ENCODE data around the gene ALG12. TPM values are rescaled to one million over a fixed set of nuclear protein-coding genes. Genes with fewer than 3 reads are reported as not detected.

ALG12 gene
- polyA plus RNA-seq, 1 of the 3 experiments (the other 2 are of a cell fraction) = 9.9 TPM

- Histone ChIP-seq H3K4me3 (ENCODE audit: low read depth in 2 of 2, low read length in 1 of 2) (no peak overlapping the region), H3K9ac (no peak overlapping the region), H3K36me3 (replicated peaks in 1 of 2; ENCODE audit: control insufficient read depth in 1 of 2, insufficient read depth in 2 of 2, low read length in 1 of 2) (no peaks in the 10 kb centered on the region), H3K9me2 (no peaks in the 10 kb centered on the region), H3K27ac (ENCODE audit: low read depth in 2 of 2, low read length in 1 of 2) (no peak overlapping the region), H3K27me3 (ENCODE audit: insufficient read depth) (no peaks in the 10 kb centered on the region), H3K4me2 (no peak overlapping the region), H3K79me2 (ENCODE audit: insufficient read depth) (no peaks in the 10 kb centered on the region), H3F3A (replicated peaks; ENCODE audit: insufficient read depth) (no peaks in the 10 kb centered on the region), H2AFZ (ENCODE audit: low read depth) (no peak overlapping the region), H4K20me1 (ENCODE audit: insufficient read depth) (no peaks in the 10 kb centered on the region), H3K4me1 (ENCODE audit: control insufficient read depth in 1 of 2, insufficient read depth in 2 of 2, low read depth in 1 of 2, low read length in 1 of 2) (peaks cover 6 to 23% of the 10 kb centered on the region in 2 experiments; a peak in 2 of 4 replicates), H3K9me3 (no peaks in the 10 kb centered on the region)
- POLR2A ChIA-PET = no interaction called here
- CTCF ChIA-PET = interaction anchor here (1.2 kb wide), 1 partner anchor 8 kb away, joined by 3 read pairs; no protein-coding TSS in a partner anchor
- 96% methylated on average over 19 of the region's 27 CpGs for WGBS (ENCODE audit: low lambda C conversion rate)
- no peak for TF ChIP-seq TCF12 (IDR thresholded peaks at IDR 0.05)
- no peak for TF ChIP-seq RXRA (IDR thresholded peaks at IDR 0.05; ENCODE audit: borderline replicate concordance, low read depth)
- TF ChIP-seq SIN3A (IDR thresholded peaks at IDR 0.05; ENCODE audit: borderline replicate concordance, low read depth, low read length) = no peak
- TF ChIP-seq FOXM1 (IDR thresholded peaks at IDR 0.05; ENCODE audit: low read depth) = no peak
- TF ChIP-seq RCOR1 (IDR thresholded peaks at IDR 0.05; ENCODE audit: low read length) = no peak
- no peak for TF ChIP-seq RAD21 (IDR thresholded peaks at IDR 0.05; ENCODE audit: low read length)
- TF ChIP-seq GABPA (IDR thresholded peaks at IDR 0.05; ENCODE audit: low read depth) = no peak
- TF ChIP-seq FOXJ3 (CRISPR knock-in tag; IDR thresholded peaks at IDR 0.05) = no peak
- TF ChIP-seq YY1 (IDR thresholded peaks at IDR 0.05; ENCODE audit: low read depth) = no peak
- no peak for TF ChIP-seq PBX3 (IDR thresholded peaks at IDR 0.05)
- no peak for TF ChIP-seq MEF2A (IDR thresholded peaks at IDR 0.05; ENCODE audit: borderline replicate concordance, low read depth)
- TF ChIP-seq EZH2phosphoT487 (IDR thresholded peaks at IDR 0.05; ENCODE audit: borderline replicate concordance, low read depth) = no peak
- no peak for TF ChIP-seq POLR2AphosphoS5 (IDR thresholded peaks at IDR 0.05; ENCODE audit: low read depth, low read length)
- no peak for TF ChIP-seq NRF1 (IDR thresholded peaks at IDR 0.05; ENCODE audit: low read depth, low read length)
- no peak for TF ChIP-seq TEAD4 (IDR thresholded peaks at IDR 0.05; ENCODE audit: borderline replicate concordance, insufficient read depth)
- no peak for TF ChIP-seq NFIC (IDR thresholded peaks at IDR 0.05; ENCODE audit: borderline replicate concordance)
- no peak for TF ChIP-seq EP300 (IDR thresholded peaks at IDR 0.05; ENCODE audit: borderline replicate concordance in 1 of 2, low read depth in 1 of 2, low read length in 1 of 2)
- DNase-seq = no peak
These were observed 19.7 kb upstream of the ALG12 start for GRCh38 chr22:49937758-49938564.
